HG02571 (cell line): ENCODE measurements around the gene RCOR2.

Source experiments
- ATAC-seq: cut with Tn5 transposase; IDR thresholded peaks from one replicate; pipeline ENCODE4 v1.9.1; 2021; ENCODE audit warnings: mild to moderate bottlenecking, moderate library complexity; ENCODE audit not compliant: unreplicated experiment

The RCOR2 gene

GRCh38 chr11:63923319-63923718 is 6.4 kb upstream of the RCOR2 start:
- ATAC-seq: no peak

- ATAC-seq: no peak
Measured at GRCh38 chr11:63922673-63923192, 5.8 kb upstream of the RCOR2 start.

- no peak for ATAC-seq
Measured at GRCh38 chr11:63920939-63921417, 4.0 kb upstream of the RCOR2 start.

GRCh38 chr11:63920126-63920938 is 3.4 kb upstream of the RCOR2 start:
- ATAC-seq: no peak

GRCh38 chr11:63919267-63920125 is 2.5 kb upstream of the RCOR2 start:
- ATAC-seq: no peak

GRCh38 chr11:63918507-63919191 is 1.7 kb upstream of the RCOR2 start:
- ATAC-seq: no peak

GRCh38 chr11:63917692-63918506 is 935 bp upstream of the RCOR2 start:
- no peak for ATAC-seq

GRCh38 chr11:63915961-63916836 is 765 bp downstream of the RCOR2 start:
- ATAC-seq: no peak

GRCh38 chr11:63914896-63915691 is 1.9 kb downstream of the RCOR2 start:
- no peak for ATAC-seq

GRCh38 chr11:63913866-63914830 is 2.8 kb downstream of the RCOR2 start:
- no peak for ATAC-seq

GRCh38 chr11:63912678-63913077 is 4.3 kb downstream of the RCOR2 start:
- no peak for ATAC-seq

- no peak for ATAC-seq
Measured at GRCh38 chr11:63911876-63912275, 5.1 kb downstream of the RCOR2 start.

GRCh38 chr11:63911440-63911839 is 5.5 kb downstream of the RCOR2 start:
- no peak for ATAC-seq

- ATAC-seq: no peak
Measured at GRCh38 chr11:63910675-63911074, 6.3 kb downstream of the RCOR2 start.

- no peak for ATAC-seq
Measured at GRCh38 chr11:63909591-63910506, 7.1 kb downstream of the RCOR2 start.
